Measurements from ENCODE around the gene SRPK1.
"Not testable (repeated sequence)": the region's sequence is repeated elsewhere in the genome, so short reads cannot be mapped to it uniquely, and the experiment has no call there.

SRPK1 gene

DNA sequence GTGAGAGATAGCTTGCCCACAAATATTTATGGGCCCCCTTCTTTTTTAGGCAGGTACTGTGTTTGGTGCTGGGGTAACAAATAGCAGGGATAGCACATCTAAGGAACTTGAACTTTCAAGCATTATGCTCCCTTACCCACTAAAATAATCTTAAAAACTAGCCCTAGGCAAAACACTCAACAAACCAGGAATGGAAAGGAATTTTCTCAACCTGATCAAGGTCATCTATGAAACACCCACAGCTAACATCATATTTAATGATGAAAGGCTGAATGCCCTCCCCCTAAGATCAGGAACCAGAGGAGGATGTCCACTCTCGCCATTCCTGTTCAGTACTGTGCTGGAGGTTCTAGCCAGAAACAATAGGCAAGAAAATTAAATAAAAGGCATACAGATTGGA, 8.7 kb upstream of the SRPK1 start:
- DNase-seq, result no peak

DNA sequence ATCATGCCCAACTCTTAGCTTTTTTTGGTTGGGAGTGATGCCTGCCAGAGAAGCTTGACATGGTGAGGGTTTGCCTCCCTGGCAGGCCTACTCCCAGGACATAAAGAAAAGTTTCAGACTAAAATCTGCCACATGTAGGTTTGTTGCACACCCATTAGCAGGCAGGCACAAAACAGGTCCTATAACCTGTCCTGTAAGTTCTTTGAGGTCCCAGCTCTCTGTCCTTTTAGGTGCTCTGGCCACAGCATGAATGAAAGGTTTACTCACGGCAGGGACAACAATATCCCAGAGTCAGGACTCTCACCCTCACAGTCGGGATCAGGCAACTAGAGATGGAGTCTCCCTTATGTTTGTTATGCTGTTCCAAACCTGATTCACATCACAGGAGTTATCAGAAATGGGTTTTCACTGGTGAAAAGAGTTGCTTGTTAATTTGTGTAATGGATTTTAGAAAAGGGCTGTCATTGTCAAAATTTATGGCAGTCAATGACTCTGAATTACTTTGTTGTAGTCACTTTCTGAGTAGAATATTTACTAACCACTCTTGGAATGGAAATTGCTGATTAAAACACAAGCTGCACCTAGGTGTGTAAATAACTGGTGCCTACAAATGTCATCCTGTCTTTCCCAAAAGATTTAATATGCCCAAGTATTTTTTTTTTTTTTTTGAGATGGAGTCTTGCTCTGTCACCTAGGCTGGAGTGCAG, 5.8 kb upstream of the SRPK1 start:
- DNase-seq, result no peak

DNA sequence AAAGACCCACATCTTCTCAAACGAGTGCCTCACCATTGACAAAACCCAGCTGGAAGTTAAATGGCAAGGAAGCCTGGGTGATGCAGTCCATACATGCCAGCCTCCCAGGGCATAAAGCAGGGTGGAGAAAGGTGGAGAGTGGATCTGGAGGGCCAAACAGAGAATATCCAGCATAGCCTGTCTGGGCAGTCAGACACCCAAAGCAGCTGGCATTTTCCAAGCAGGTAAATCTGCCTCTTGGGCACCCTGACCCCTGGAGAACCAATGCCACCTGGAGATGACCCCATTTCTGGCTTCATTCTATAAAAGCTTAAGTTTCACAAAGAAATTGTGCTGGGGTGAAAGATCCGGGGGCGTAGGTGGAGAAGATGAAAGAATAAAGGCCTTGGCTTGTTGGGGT, 5.1 kb upstream of the SRPK1 start:
- DNase-seq, result no peak

DNA sequence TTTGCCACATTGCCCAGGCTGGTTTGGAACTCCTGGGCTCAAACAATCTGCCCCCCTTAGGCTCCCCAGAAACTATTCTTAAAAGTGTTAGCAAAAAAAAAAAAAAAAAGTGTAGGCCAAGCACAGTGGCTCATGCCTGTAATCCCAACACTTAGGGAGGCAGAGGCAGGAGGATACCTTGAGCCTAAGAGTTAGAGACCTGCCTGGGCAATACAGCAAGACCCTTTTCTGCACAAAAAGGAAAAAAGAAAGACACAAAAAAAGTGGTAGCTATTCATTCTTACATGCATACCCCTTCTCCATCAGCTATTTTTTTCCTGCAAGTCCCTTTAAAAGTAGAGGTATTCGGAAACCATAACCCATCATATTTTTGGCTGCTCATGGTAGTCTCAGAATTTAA, 3.2 kb upstream of the SRPK1 start:
- DNase-seq, result no peak

DNA sequence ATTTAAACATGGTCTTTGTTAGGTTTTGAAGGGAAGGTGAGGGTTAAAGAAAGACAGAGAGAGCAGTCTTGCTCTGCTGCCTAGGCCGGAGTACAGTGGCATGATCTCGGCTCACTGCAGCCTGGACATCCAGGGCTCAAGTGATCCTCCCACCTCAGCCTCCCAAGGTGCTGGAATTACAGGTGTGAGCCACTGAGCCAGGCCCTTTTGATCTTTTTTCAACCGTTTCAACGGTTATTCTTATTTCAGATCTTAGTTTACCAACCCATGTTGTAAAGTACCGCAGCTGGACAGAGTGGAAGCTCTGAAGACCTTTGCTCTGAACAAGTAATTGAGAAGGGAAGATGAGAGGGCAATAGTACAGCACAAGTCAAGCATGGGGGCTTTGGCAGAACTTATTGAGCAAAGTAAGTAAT, 1.2 kb upstream of the SRPK1 start:
- no peak for DNase-seq

DNA sequence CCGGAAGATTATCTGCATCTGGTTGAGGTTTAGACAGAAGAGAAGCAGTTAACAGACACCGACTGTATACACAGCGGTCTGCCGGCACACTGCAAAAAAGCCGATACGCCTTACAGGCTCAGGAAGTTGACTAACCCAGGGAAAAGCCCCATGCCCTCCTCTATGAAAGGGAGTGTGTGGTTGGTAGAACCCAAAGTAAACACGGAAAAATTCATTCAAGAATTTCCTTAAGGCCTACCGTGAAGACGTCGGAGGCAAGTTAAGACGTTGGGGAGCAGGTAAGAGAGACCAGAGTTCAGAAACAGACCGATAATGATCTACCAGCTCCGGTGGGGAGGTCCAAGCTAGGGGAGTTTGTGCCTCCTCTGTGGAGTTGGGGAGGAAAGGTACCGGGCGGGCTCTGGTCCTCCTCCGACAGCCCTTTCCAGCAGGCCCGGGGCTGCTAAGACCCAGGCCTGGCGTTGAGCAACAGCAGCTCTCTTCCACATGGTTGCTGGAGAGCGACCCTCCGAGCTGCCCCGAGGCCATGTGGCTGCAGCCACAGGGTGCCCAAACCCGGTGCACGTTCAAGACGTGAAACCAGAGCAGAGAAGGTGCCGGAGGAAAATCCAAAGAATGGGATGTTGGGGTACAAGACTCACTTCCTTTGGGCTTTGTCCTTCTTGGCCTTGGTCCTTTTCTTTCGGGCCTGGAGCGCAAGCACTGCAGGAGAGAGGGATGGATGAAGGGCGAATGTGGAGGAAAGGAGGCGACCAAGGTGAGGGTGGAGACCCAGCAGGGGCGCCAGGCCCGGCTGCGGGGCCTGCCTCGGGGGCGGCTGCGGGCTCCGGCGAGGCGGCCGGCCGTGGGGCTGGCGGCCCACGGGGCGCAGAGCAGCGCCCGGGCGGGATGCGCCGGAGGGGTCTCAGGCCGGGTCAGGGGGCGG, 809 bp downstream of the SRPK1 start:
- peak; percentile 29 for DNase-seq

DNA sequence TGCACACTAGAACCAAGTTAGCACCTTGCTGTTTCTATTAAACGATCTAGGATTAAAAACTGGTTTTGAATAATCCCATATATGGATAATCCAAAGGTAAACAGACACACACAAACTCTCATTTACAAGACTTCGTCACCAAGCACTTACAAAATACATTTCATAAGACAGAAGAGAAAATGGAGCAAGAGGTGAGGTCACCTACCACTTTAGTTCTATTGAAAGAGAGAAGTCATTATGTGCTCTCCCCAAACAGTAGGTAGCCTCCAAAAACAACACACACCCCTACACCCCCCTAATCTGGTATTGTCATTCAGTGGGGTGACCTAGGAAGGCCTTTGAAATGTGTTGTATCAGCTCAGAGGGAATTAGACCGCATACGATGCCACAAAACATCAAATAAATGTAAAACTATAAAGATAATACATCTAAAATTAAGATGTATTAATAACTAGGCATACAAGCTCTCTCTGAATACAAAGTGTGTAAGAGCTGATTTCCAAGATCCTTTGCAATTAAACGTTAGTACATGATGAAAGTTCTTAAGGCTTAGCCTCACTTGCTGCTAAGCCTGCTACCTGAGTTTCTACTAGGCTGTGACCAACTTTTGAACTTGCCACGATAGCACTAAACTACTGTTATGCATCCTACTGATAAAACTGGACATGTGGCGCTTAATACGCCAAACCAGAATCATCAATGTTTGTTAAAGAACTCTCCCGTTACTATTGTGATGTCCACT, 1.6 kb downstream of the SRPK1 start:
- DNase-seq, result no peak

DNA sequence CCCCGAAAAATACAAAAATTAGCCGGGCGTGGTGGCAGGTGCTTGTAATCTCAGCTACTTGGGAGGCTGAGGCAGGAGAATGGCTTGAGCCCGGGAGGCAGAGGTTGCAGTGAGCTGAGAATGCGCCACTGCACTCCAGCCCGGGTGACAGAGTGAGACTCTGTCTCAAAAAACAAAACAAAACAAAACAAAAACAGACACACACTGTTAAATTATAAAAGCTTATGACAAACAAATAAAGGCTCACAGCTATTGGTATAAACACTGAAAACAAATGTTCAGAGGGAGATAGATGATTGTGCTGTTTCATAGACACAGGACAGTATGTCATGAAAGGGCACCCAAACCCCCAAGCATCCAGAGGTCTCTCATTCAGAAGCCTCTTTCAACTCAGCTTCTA, 4.0 kb downstream of the SRPK1 start:
- DNase-seq, result not testable (repeated sequence)

DNA sequence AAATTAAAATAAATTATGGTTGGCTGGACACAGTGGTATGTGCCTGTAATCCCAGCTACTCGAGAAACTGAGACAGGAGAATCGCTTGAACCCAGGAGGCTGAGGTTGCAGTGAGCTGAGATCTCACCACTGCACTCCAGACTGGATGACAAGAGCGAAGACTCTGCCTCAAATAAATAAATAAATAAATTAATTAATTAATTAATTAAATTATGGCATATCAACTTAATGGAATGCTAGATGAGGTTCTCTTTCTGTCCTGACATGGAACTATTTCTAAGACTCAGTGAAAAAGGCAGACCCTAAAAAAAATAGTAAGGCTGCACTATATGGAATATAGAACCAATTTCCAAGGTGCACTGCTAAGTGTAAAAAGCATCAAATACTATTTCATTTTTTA, 4.8 kb downstream of the SRPK1 start:
- no peak for DNase-seq

DNA sequence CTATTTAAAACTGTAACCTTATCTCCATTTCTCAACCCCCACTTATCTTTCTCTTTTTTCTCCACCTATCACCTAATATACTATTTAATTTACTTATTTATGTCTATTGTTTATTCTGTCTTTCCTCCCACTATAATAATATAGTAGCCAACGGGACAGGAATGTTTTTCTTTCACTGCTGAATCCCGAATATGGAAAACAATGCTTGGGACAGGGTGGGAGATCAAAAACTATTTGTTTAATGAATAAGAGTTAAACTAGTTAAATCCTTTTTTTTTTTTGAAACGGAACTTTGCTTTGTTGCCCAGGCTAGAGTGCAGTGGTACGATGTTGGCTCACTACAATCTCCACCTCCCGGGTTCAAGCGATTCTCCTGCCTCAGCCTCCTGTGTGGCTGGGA, 6.4 kb downstream of the SRPK1 start:
- no peak for DNase-seq

DNA sequence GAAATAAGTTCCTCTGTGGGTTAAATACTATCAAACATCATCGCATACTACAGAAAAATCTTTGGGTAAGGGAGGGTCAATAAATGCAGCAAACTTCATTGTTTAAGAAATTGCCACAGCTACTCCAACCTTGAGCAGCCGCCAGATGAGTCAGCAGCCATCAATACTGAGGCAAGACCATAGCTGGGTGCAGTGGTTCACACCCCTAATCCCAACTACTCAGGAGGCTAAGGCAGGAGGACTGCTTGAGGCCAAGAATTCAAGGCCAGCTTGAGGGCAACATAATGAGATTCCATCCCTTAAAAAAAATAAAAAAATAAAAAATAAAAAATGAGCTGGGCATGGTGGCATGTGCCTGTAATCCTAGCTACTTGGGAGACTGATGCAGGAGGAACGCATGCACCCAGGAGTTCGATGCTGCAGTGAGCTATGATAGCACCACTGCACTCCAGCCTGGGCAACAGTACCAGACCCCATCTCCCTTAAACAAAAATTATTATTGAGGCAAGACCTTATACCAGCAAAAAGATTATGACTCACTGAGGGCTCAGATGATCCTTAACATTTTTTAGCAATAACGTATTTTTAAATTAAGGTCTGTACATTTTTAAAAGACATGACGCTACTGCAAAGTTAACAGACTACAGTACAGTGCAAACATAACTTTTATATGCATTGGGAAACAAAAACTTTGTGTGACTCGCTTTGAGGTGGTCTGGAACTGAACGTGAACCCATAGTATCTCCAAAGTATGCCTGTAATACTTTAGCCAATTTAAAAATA, 8.8 kb downstream of the SRPK1 start:
- DNase-seq, result no peak

DNA sequence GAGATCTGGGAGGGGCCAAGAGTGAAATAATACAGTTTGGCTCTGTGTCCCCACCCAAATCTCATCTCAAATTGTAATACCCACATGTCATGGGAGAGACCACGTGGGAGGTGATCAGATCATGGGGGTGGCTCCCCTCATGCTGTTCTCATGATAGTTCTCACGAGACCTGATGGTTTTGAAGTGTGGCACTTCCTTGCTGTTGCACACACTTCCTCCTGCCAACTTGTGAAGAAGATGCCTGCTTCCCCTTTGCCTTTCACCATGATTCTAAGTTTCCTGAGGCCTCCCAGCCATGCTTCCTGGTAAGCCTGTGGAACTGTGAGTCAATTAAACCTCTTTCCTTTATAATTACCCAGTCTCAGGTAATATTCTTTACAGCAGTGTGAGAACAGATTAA, 11.3 kb downstream of the SRPK1 start:
- not testable (repeated sequence) for DNase-seq

DNA sequence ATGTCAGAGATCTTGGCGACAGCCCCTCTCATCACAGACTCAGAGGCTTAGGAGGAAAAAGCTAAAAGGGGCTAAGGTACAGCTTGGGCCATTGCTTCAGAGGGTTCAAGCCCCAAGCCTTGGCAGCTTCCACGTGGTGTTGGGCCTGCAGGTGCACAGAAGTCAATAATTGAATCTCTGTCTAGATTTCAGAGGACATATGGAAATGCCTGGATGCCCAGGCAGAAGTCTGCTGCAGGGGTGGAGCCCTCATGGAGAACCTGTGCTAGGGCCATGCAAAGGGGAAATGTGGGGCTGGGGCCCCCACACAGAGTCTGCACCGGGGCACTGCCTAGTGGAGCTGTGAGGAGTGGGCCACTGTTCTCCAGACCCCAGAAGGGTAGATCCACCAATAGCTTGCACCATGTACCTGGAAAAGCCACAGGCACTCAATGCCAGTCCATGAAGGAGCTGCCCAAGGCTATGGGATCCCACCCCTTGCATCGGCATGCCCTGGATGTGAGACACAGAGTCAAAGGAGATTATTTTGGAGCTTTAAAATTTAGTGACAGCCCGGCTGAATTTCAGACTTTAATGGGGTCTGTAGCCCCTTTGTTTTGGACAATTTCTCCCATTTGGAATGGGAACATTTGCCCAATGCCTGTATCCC, 12.0 kb downstream of the SRPK1 start:
- not testable (repeated sequence) for DNase-seq

DNA sequence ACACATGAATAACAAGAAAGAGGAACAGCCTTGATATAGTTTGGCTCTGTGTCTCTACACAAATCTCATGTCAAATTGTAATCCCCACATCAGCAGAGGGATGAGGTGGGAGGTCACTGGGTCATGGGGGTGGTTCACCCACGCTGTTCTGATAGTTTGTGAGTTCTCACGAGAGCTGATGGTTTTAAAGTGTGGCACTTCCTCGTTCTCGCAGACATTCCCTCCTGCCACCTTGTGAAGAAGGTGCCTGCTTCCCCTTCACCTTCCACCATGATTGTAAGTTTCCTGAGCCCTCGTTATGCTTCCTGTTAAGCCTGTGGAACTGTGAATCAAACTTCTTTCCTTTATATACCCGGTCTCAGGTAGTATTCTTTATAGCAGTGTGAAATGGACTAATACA, 13.1 kb downstream of the SRPK1 start:
- DNase-seq, result no peak

DNA sequence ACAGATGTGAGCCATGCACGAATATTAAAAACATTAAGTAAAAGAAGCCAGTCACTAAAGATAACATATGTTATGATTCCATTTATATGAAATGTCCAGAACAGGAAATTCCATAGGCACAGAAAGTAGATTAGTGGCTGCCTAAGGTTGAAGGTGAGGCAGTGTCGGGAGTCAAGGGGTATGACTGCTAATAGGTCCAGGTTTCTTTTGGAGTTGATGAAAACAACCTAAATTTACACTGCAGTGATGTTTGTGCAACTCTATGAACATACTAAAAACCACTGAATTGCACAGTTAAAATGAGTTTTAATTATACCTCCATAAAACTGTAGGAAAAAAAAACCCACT, 14.4 kb downstream of the SRPK1 start:
- no peak for DNase-seq

DNA sequence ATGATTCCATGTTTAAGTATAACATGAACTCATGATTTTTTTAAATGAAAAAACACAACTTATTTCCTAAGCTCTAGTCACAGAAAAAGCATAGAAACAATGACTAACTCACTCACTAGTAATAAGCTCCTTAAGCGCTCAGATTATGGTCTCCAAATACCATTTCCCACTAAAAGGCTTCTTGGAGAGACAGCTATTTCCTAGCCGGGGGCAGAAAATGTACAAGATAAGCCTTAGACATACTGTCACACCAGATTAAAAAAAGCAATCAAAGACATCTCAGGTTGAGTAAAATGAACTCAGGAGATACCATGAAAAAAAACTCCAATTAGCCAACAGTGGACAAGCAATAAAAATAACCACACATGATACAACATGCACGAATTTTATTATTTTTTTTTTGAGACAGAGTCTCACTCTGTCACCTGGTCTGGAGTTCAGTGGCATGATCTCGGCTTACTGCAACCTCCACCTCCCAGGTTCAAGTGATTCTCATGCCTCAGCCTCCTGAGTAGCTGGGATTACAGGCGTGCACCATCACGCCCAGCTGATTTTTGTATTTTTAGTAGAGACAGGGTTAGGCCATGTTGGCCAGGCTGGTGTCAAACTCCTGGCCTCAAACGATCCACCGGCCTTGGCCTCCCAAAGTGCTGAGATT, 14.9 kb downstream of the SRPK1 start:
- no peak for DNase-seq

DNA sequence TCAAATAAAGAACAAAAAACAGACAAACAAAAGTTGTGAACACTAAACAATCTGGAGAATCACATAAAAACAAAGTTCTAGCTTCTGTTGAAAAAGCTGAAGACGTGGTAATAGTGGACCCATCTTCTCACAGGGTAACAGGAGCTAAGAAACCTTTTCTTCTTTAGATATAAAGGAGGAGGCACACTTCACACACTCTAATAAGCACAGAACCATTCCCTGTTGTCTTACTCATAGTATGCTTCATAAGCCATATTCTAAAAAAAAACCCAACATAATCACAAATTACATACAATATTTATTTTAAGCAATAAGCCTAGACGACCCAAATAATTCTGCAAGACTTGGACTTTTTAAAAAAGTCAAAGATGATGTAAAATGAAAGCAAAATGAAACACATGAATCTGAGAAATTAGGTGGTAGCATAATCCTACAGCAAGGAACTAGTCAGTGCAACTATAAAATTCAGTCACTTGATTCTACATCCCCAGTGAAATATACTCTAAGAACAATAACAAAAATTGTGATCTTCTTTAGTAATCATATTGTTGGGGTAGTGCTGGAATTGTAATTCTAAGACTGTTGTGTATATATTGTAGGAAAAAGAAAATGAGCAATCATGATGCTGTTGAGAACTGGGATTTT, 15.6 kb downstream of the SRPK1 start:
- no peak for DNase-seq

DNA sequence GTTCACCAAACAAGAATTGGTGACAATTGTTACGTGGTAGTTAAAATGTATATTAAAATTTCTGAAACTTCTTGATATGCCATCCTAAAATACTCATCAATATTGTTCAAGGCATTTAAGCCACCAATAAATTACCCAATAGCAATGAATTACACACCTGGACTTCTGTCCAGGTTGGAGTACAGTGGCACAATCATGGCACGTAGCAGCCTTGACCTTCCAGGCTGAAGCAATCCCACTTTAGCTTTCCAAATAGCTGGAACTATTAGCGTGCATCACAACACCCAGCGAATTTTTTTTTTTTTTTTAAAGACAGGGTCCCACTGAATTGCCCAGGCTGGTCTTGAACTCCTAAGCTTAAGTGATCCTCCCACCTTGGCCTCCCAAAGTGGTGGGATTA, 17.2 kb downstream of the SRPK1 start:
- DNase-seq, result no peak

DNA sequence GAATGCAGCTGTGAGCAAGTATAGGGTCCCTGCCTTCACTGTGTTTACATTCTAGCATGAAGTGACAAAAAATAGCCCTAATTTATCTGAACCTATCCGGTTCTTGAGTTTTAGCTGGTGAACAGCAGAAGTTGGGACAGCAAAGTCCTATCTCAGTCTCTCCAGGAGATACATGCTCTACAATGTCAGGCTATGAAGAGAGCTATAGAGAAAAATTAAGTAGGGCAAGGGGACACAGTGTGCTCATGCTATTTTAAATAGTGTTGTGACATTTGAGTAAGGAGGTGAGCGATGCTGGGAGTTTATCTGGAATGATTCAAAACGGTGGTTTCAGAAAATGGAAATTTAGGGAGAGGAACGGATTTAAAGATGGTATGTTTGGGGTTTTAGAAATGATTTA, 20.4 kb downstream of the SRPK1 start:
- no peak for DNase-seq

DNA sequence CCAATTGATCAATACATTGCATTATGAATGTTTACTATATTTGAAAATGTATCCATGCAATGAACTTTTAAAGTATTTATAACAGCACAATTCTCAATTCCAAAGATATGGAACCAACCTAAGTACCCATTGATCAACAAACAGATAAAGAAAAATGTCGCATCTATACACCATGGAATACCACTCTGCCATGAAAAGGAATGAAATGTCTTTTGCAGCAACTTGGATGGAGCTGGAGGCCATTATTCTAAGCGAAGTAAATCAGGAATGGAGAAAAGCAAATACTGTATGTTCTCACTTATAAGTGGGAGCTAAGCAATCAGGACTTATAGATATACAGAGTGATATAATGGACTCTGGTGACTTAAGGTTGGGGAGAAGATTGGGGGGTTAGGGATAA, 22.9 kb downstream of the SRPK1 start:
- no peak for DNase-seq

DNA sequence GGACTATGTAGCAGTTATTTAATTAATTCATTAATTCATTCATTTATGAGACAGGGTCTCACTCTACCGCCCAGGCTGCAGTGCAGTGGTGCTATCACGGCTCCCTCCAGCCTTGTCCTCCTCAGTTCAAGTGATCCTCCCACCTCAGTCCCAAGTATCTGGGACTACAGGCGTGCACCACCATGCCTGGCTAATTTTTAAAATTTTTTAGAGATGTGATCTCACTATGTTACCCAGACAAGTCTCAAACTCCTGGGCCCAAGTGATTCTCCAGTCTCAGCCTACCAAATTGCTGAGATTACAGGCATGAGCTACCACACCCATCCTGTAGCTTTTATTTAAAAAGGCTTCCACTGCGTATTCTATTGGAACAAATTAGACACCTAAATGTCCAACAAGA, 23.4 kb downstream of the SRPK1 start:
- DNase-seq, result no peak

Measured in NCI-H510A (cell line).